Measurements from ENCODE around the gene TINAGL1.

DNA sequence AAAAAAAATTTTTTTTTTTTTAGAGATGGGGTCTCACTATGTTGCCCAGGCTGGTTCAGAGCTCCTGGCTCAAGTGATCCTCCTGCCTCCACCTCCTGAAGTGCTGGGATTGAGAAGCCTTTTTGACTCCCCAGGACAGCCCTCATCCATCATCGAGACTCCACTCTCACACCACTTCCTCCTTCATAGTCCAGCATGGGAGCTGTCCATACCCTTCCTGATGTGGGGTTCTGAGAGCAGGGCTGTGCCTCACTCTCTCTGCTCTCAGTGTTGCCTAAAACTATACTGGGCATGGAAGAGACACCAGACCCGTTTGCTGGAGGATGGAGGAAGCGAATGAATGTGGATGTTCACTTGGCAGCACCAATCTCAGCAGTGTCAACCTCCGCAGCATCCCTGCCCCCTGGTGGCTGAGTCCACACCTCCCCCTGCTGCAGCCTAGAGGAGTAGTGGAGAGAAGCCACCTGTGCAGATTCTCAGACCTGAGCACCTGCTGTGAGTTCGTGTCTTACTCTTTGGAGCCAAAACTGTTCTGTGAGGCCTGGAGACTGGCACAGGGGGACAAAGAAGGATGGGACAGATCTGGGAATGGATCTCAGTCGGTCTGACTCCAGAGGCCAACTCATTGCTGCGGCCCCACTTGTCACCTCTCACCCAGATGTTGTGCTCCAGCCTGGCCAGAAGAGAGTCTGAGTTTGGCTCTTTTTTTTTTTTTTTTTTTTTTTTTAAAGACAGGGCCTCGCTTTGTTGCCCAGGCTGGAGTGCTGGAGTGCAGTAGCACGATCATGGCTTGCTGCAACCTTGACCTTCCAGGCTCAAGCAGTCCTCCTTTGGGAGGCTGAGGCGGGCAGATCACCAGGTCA, 17.7 kb downstream of the TINAGL1 start:
- TF ChIP-seq AFF4 (CRISPR knock-in tag; IDR thresholded peaks at IDR 0.05) (no peak), BCL6 (CRISPR knock-in tag; IDR thresholded peaks at IDR 0.05) (no peak), POLR2A (IDR thresholded peaks at IDR 0.05; ENCODE audit: insufficient read depth in 1 of 2, low read depth in 2 of 2, low read length in 2 of 2) (no peak), POLR2AphosphoS5 (IDR thresholded peaks at IDR 0.05; ENCODE audit: low read depth, low read length) (no peak), MEIS2 (CRISPR knock-in tag; IDR thresholded peaks at IDR 0.05) (no peak), ZNF768 (CRISPR knock-in tag; IDR thresholded peaks at IDR 0.05) (no peak), CTCF (CRISPR knock-in tag; IDR thresholded peaks at IDR 0.05) (peak; percentile 98), ZBTB7A (CRISPR knock-in tag; IDR thresholded peaks at IDR 0.05) (no peak), HDAC6 (IDR thresholded peaks at IDR 0.05; ENCODE audit: low read depth, low read length) (no peak), EZH2 (conservative IDR thresholded peaks at IDR 0.05; ENCODE audit: low read depth, low read length) (no peak), POLR2G (IDR thresholded peaks at IDR 0.05; ENCODE audit: low read depth, low read length) (no peak), MTA3 (CRISPR knock-in tag; IDR thresholded peaks at IDR 0.05) (no peak)
- TF ChIP-seq, protein P1, sequence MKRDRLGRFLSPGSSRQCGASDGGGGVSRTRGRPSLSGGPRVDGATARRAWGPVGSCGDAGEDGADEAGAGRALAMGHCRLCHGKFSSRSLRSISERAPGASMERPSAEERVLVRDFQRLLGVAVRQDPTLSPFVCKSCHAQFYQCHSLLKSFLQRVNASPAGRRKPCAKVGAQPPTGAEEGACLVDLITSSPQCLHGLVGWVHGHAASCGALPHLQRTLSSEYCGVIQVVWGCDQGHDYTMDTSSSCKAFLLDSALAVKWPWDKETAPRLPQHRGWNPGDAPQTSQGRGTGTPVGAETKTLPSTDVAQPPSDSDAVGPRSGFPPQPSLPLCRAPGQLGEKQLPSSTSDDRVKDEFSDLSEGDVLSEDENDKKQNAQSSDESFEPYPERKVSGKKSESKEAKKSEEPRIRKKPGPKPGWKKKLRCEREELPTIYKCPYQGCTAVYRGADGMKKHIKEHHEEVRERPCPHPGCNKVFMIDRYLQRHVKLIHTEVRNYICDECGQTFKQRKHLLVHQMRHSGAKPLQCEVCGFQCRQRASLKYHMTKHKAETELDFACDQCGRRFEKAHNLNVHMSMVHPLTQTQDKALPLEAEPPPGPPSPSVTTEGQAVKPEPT (CRISPR knock-in tag; IDR thresholded peaks at IDR 0.05; ENCODE audit: low read depth): no peak

Measured in HepG2 (cell line).